ENCODE results near the gene DPAGT1. TPM values are rescaled to one million over a fixed set of nuclear protein-coding genes. Genes with fewer than 3 reads are reported as not detected.

DPAGT1 gene
- total RNA-seq, 2 donors from 2014 or later = 26.7 to 62.6 TPM

GRCh38 chr11:119100246-119100970 lies 1.2 kb downstream of the DPAGT1 start:
- Histone ChIP-seq H3K27me3 (no peaks in the 10 kb centered on the region), H3K4me3 (peak overlapping the region; percentile 65 to 79), H3K27ac (no peak overlapping the region), H3K9me3 (no peaks in the 10 kb centered on the region), H3K4me1 (peaks cover 28% of the 10 kb centered on the region), H3K36me3 (replicated peaks in 1 of 2; ENCODE audit: insufficient read depth in 1 of 2, low read depth in 2 of 2) (peaks cover 0 to 12% of the 10 kb centered on the region in 2 donors)
- TF ChIP-seq, protein P1, sequence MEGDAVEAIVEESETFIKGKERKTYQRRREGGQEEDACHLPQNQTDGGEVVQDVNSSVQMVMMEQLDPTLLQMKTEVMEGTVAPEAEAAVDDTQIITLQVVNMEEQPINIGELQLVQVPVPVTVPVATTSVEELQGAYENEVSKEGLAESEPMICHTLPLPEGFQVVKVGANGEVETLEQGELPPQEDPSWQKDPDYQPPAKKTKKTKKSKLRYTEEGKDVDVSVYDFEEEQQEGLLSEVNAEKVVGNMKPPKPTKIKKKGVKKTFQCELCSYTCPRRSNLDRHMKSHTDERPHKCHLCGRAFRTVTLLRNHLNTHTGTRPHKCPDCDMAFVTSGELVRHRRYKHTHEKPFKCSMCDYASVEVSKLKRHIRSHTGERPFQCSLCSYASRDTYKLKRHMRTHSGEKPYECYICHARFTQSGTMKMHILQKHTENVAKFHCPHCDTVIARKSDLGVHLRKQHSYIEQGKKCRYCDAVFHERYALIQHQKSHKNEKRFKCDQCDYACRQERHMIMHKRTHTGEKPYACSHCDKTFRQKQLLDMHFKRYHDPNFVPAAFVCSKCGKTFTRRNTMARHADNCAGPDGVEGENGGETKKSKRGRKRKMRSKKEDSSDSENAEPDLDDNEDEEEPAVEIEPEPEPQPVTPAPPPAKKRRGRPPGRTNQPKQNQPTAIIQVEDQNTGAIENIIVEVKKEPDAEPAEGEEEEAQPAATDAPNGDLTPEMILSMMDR (IDR thresholded peaks at IDR 0.05) = peak in 5 of 7 experiments; percentile 25 to 56 (median 46)
- TF ChIP-seq POLR2A (IDR thresholded peaks at IDR 0.05) = no peak
- DNase-seq (peak in 2 of 4 donors; percentile 32 to 40), ATAC-seq (no peak)
- intact Hi-C loops (cut with DNase I) = no loop called here
- WGBS, 2 donors = 23 to 24% methylated on average over 11 of the region's 11 CpGs

GRCh38 chr11:119099711-119100110 lies 1.9 kb downstream of the DPAGT1 start:
- DNase-seq = no peak
- TF ChIP-seq, protein P1 (IDR thresholded peaks at IDR 0.05) = no peak
- no peak for TF ChIP-seq POLR2A (IDR thresholded peaks at IDR 0.05)
- 70 to 76% methylated on average over 6 of the region's 6 CpGs for WGBS, 2 donors
- Histone ChIP-seq H3K4me1 (peaks cover 28% of the 10 kb centered on the region), H3K27ac (no peak overlapping the region), H3K4me3 (no peak overlapping the region), H3K36me3 (replicated peaks in 1 of 2; ENCODE audit: insufficient read depth in 1 of 2, low read depth in 2 of 2) (peaks cover 0 to 12% of the 10 kb centered on the region in 2 donors), H3K9me3 (no peaks in the 10 kb centered on the region), H3K27me3 (no peaks in the 10 kb centered on the region)
- ATAC-seq = no peak
- intact Hi-C loops (cut with DNase I) = no loop called here

DNA sequence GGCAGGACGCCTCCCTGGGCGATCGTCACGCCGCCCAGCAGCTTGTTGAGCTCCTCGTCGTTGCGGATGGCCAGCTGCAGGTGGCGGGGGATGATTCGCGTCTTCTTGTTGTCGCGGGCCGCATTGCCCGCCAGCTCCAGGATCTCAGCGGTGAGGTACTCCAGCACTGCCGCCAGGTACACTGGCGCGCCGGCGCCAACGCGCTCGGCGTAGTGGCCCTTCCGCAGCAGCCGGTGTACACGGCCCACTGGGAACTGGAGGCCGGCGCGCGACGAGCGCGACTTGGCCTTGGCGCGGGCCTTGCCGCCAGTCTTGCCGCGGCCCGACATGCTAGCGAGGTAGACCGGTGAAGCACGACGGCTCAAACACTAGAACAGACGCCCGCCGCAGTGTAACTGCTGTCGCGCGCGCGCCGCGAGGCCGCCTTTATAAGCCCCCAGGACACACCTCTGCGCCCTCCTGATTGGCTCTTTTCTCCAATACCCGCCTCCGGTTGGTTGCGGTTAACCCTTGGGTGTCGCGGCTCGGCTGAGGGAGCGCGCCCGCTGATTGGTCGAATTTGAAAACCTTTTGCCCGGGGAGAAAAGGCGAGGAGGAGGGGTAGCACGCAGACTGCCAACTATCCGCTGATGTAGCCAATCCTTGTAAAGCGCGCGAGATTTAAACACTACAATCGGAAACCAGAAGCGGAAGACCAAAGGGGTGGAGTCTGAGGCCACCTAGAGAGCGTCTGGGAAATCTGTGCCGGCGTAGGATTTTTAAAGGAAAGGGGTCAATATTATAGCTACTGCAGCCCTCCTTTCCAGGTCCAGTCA lies 6.4 kb downstream of the DPAGT1 start:
- Histone ChIP-seq H3K27me3 (no peaks in the 10 kb centered on the region), H3K36me3 (replicated peaks in 1 of 2; ENCODE audit: insufficient read depth in 1 of 2, low read depth in 2 of 2) (peaks cover 0 to 12% of the 10 kb centered on the region in 2 donors), H3K27ac (peak overlapping the region; percentile 79 to 95 (median 92)), H3K4me1 (peaks cover 28% of the 10 kb centered on the region), H3K9me3 (no peaks in the 10 kb centered on the region), H3K4me3 (peak overlapping the region; percentile 80 to 87)
- 0% methylated on average over 13 to 79 of the region's 79 CpGs for WGBS, 2 donors
- intact Hi-C loops (cut with DNase I) = no loop called here
- DNase-seq (peak; percentile 99 to 100 (median 100)), ATAC-seq (peak; percentile 94)
- TF ChIP-seq, protein P1 (IDR thresholded peaks at IDR 0.05) = peak in 4 of 7 experiments; percentile 7 to 39 (median 32)
- TF ChIP-seq POLR2A (IDR thresholded peaks at IDR 0.05) = peak; percentile 99 to 100 (median 99)

GRCh38 chr11:119094816-119095065 lies 6.9 kb downstream of the DPAGT1 start:
- Histone ChIP-seq H3K27me3 (no peaks in the 10 kb centered on the region), H3K4me3 (peak overlapping the region; percentile 80 to 87), H3K4me1 (peaks cover 22% of the 10 kb centered on the region), H3K36me3 (replicated peaks in 1 of 2; ENCODE audit: insufficient read depth in 1 of 2, low read depth in 2 of 2) (peaks cover 0 to 12% of the 10 kb centered on the region in 2 donors), H3K9me3 (no peaks in the 10 kb centered on the region), H3K27ac (peak overlapping the region; percentile 79 to 95 (median 92))
- no peak for TF ChIP-seq POLR2A (IDR thresholded peaks at IDR 0.05)
- TF ChIP-seq, protein P1 (IDR thresholded peaks at IDR 0.05) = peak; percentile 72 to 87 (median 80)
- intact Hi-C loops (cut with DNase I) = no loop called here
- peak; percentile 78 for ATAC-seq
- DNase-seq = peak; percentile 89 to 92 (median 92)
- WGBS, 2 donors = 0% methylated on average over 8 of the region's 19 CpGs; no CpG with 5 or more reads in 1 of the 2 donors
